ENCODE data around the gene OSBP.

The OSBP gene

GRCh38 chr11:59615637-59616395 lies at the start of gene OSBP:
TSS of gene OSBP (minus strand) at chr11:59615774. CDS start at chr11:59615664, 110 bp downstream.
- peak; percentile 100 for DNase-seq (ENCODE audit: extremely low read depth, low read depth)
- no peak for TF ChIP-seq CTCF (IDR thresholded peaks at IDR 0.05; ENCODE audit: low read depth, low read length)

- TF ChIP-seq CTCF (IDR thresholded peaks at IDR 0.05; ENCODE audit: low read depth, low read length) = no peak
- no peak for DNase-seq (ENCODE audit: extremely low read depth, low read depth)
These were observed 45.0 kb upstream of the OSBP start for GRCh38 chr11:59660621-59661020.

GRCh38 chr11:59659981-59660380 lies 44.4 kb upstream of the OSBP start:
- TF ChIP-seq CTCF (IDR thresholded peaks at IDR 0.05; ENCODE audit: low read depth, low read length) = no peak

GRCh38 chr11:59658036-59658435 lies 42.5 kb upstream of the OSBP start:
- TF ChIP-seq CTCF (IDR thresholded peaks at IDR 0.05; ENCODE audit: low read depth, low read length) = no peak
- no peak for DNase-seq (ENCODE audit: extremely low read depth, low read depth)

More at GRCh38 chr11:59659981-59660380, 44.4 kb upstream of the OSBP start:
- DNase-seq (ENCODE audit: extremely low read depth, low read depth) = no peak

GRCh38 chr11:59654893-59655292 lies 39.3 kb upstream of the OSBP start:
- no peak for TF ChIP-seq CTCF (IDR thresholded peaks at IDR 0.05; ENCODE audit: low read depth, low read length)

GRCh38 chr11:59647245-59647980 lies 31.8 kb upstream of the OSBP start:
- DNase-seq (ENCODE audit: extremely low read depth, low read depth) = no peak
- no peak for TF ChIP-seq CTCF (IDR thresholded peaks at IDR 0.05; ENCODE audit: low read depth, low read length)

More at GRCh38 chr11:59654893-59655292, 39.3 kb upstream of the OSBP start:
- no peak for DNase-seq (ENCODE audit: extremely low read depth, low read depth)

GRCh38 chr11:59644528-59644927 lies 29.0 kb upstream of the OSBP start:
- no peak for DNase-seq (ENCODE audit: extremely low read depth, low read depth)
- TF ChIP-seq CTCF (IDR thresholded peaks at IDR 0.05; ENCODE audit: low read depth, low read length) = no peak

Measured in AG09319 (cell line).